Upper lobe of right lung (tissue), 1 donor: ENCODE results near the gene SRSF2. TPM values are rescaled to one million over a fixed set of nuclear protein-coding genes. Genes with fewer than 3 reads are reported as not detected.
"Not testable (repeated sequence)": the region's sequence is repeated elsewhere in the genome, so short reads cannot be mapped to it uniquely, and the experiment has no call there.

ENCODE experiments used
- ATAC-seq: fragments of 200-7000 bp; cut with Tn5 transposase; one replicate; pipeline ENCODE4 v1.9.1; 2020; ENCODE audit warnings: mild to moderate bottlenecking, moderate library complexity
- DNase-seq: peaks from one replicate; pipeline ENCODE4 v3.0.0-alpha.2; 2020
- H3K27ac ChIP-seq: fragments of 200-600 bp; one replicate; pipeline ENCODE4 v1.8.0; 2022
- H3K27me3 ChIP-seq: fragments of 200-600 bp; one replicate; pipeline ENCODE4 v1.8.0; 2022; ENCODE audit warnings: mild to moderate bottlenecking
- H3K36me3 ChIP-seq: fragments of 200-600 bp; one replicate; pipeline ENCODE4 v1.8.0; 2022
- H3K4me1 ChIP-seq: fragments of 200-600 bp; one replicate; pipeline ENCODE4 v1.8.0; 2022
- H3K4me3 ChIP-seq: fragments of 200-600 bp; one replicate; pipeline ENCODE4 v1.8.0; 2022; ENCODE audit warnings: mild to moderate bottlenecking
- H3K9me3 ChIP-seq: fragments of 200-600 bp; one replicate; pipeline ENCODE4 v1.8.0; 2022
- CTCF ChIP-seq: fragments of 200-600 bp; IDR thresholded peaks from one replicate; pipeline ENCODE4 v1.8.0; 2022; ENCODE audit warnings: antibody characterized with exemption
- intact Hi-C: fragments of 100-400 bp; cut with DNase I; formaldehyde crosslinking; loops from one replicate; pipeline ENCODE4 v1.11.0; 2022
- total RNA-seq: library from RNA; stranded (reverse); fragmentation: NEBNext Ultra II Directional; extraction: Animal tissue kit (Norgen Biotek cat#: 25700); gene quantifications from one replicate; pipeline ENCODE4 v1.2.1, GENCODE V29; 2021
- donor health status: DM: no; HTN: yes; CAD: no; lungs with severe emphysema.

The SRSF2 gene
- total RNA-seq, 1 donor from 2014 or later, result 145 TPM

GRCh38 chr17:76725580-76726230, 11.4 kb downstream of the SRSF2 start:
- peak; percentile 67 for ATAC-seq
- peak overlapping the region; percentile 99 for H3K4me3 ChIP-seq
- H3K4me1 ChIP-seq, result peaks cover 41% of the 10 kb centered on the region

GRCh38 chr17:76723812-76724211, 13.3 kb downstream of the SRSF2 start:
- DNase-seq (peak; percentile 15), ATAC-seq (no peak)
- Histone ChIP-seq H3K4me3 (no peak overlapping the region), H3K4me1 (peaks cover 34% of the 10 kb centered on the region), H3K9me3 (no peaks in the 10 kb centered on the region), H3K27ac (no peak overlapping the region), H3K36me3 (peaks cover 65% of the 10 kb centered on the region), H3K27me3 (no peaks in the 10 kb centered on the region)
- intact Hi-C loops, result no loop called here
- TF ChIP-seq CTCF, result no peak

More at GRCh38 chr17:76725580-76726230, 11.4 kb downstream of the SRSF2 start:
- no peak for TF ChIP-seq CTCF
- H3K9me3 ChIP-seq, result no peaks in the 10 kb centered on the region
- DNase-seq, result peak; percentile 92
- peak overlapping the region; percentile 100 for H3K27ac ChIP-seq
- H3K27me3 ChIP-seq, result no peaks in the 10 kb centered on the region
- peaks cover 46% of the 10 kb centered on the region for H3K36me3 ChIP-seq
- intact Hi-C loops, result no loop called here

GRCh38 chr17:76722977-76723376, 14.2 kb downstream of the SRSF2 start:
- ATAC-seq, intact Hi-C loops, H3K4me3 ChIP-seq, H3K9me3 ChIP-seq, H3K27me3 ChIP-seq, H3K27ac ChIP-seq: not testable (repeated sequence)
- DNase-seq, result peak; percentile 9
- Histone ChIP-seq H3K4me1 (peaks cover 27% of the 10 kb centered on the region), H3K36me3 (peaks cover 74% of the 10 kb centered on the region)

GRCh38 chr17:76722279-76722678, 14.9 kb downstream of the SRSF2 start:
- no peaks in the 10 kb centered on the region for H3K27me3 ChIP-seq
- intact Hi-C loops, result no loop called here
- peaks cover 81% of the 10 kb centered on the region for H3K36me3 ChIP-seq
- peak; percentile 23 for DNase-seq
- H3K27ac ChIP-seq, result no peak overlapping the region
- no peaks in the 10 kb centered on the region for H3K9me3 ChIP-seq
- no peak overlapping the region for H3K4me3 ChIP-seq
- TF ChIP-seq CTCF, result no peak
- ATAC-seq, result no peak
- peaks cover 23% of the 10 kb centered on the region for H3K4me1 ChIP-seq

GRCh38 chr17:76721463-76721862, 15.7 kb downstream of the SRSF2 start:
- no peaks in the 10 kb centered on the region for H3K27me3 ChIP-seq
- intact Hi-C loops, result no loop called here
- H3K36me3 ChIP-seq, result peaks cover 89% of the 10 kb centered on the region
- no peak overlapping the region for H3K4me3 ChIP-seq
- H3K4me1 ChIP-seq, result peaks cover 31% of the 10 kb centered on the region
- DNase-seq, result peak; percentile 42
- no peak for TF ChIP-seq CTCF
- no peak for ATAC-seq
- no peak overlapping the region for H3K27ac ChIP-seq
- H3K9me3 ChIP-seq, result no peaks in the 10 kb centered on the region

GRCh38 chr17:76720941-76721340, 16.2 kb downstream of the SRSF2 start:
- no peaks in the 10 kb centered on the region for H3K27me3 ChIP-seq
- H3K36me3 ChIP-seq, result peaks cover 94% of the 10 kb centered on the region
- TF ChIP-seq CTCF, result no peak
- ATAC-seq (no peak), DNase-seq (peak; percentile 38)
- peaks cover 36% of the 10 kb centered on the region for H3K4me1 ChIP-seq
- H3K9me3 ChIP-seq, result no peaks in the 10 kb centered on the region
- no peak overlapping the region for H3K4me3 ChIP-seq
- intact Hi-C loops, result no loop called here
- H3K27ac ChIP-seq, result no peak overlapping the region
